ENCODE measurements around the gene TMEM86B. TPM values are rescaled to one million over a fixed set of nuclear protein-coding genes. Genes with fewer than 3 reads are reported as not detected.

Gene TMEM86B
- total RNA-seq, 1 donor from 2014 or later, result 6.7 TPM

DNA sequence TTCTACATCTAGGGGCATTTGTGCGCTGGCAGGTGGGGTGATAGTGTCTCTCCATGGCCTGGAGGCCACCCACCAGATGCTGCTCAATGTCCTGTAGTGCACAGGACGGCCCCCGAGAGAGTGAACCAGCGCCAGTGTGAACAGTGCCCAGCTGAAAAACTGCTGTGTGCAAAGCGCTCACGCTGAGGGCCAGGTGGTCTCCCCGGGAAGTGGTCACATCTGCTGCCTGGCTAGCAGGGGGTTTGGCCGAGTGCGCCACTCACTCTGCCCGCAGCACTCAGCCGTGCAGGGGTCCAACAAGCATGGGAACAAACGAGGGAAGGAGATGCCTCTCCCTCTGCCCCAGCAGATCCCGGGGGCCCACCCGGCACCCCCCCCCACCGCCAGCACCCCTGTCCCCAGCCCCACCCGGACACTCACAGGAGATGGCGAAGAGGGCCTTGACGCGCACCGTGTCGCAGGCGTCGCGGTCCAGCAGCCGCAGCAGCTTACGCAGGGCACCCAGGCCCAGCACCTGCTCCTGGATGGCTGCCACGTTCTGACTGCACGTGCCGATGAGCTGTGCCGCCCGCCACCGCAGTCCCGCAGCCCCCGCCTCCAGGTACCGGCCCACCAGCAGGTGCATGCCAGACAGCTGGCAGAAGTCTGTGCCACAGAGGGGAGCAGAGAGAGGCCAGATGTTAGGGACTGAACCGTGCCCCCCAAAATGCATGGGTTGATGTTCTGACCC lies 45.6 kb upstream of the TMEM86B start:
- no peak overlapping the region for H3K27ac Mint-ChIP-seq
- no peaks in the 10 kb centered on the region for H3K9me3 Mint-ChIP-seq
- H3K4me1 Mint-ChIP-seq, result peaks cover 2% of the 10 kb centered on the region
- TF ChIP-seq CTCF (IDR thresholded peaks at IDR 0.05; ENCODE audit: unreplicated experiment), result no peak
- no peaks in the 10 kb centered on the region for H3K27me3 Mint-ChIP-seq (ENCODE audit: low read depth)
- peaks cover 19% of the 10 kb centered on the region for H3K36me3 Mint-ChIP-seq
- no peak overlapping the region for H3K4me3 Mint-ChIP-seq
- no peak for DNase-seq (ENCODE audit: low spot score in 2 of 2, unreplicated experiment in 2 of 2)

GRCh38 chr19:55272142-55272541 lies 43.6 kb upstream of the TMEM86B start:
- no peaks in the 10 kb centered on the region for H3K4me1 Mint-ChIP-seq
- H3K27me3 Mint-ChIP-seq (ENCODE audit: low read depth), result no peaks in the 10 kb centered on the region
- no peak for TF ChIP-seq CTCF (IDR thresholded peaks at IDR 0.05; ENCODE audit: unreplicated experiment)
- H3K9me3 Mint-ChIP-seq, result no peaks in the 10 kb centered on the region
- no peak overlapping the region for H3K4me3 Mint-ChIP-seq
- H3K27ac Mint-ChIP-seq, result no peak overlapping the region
- H3K36me3 Mint-ChIP-seq, result peaks cover 19% of the 10 kb centered on the region
- DNase-seq (ENCODE audit: low spot score in 2 of 2, unreplicated experiment in 2 of 2), result no peak

DNA sequence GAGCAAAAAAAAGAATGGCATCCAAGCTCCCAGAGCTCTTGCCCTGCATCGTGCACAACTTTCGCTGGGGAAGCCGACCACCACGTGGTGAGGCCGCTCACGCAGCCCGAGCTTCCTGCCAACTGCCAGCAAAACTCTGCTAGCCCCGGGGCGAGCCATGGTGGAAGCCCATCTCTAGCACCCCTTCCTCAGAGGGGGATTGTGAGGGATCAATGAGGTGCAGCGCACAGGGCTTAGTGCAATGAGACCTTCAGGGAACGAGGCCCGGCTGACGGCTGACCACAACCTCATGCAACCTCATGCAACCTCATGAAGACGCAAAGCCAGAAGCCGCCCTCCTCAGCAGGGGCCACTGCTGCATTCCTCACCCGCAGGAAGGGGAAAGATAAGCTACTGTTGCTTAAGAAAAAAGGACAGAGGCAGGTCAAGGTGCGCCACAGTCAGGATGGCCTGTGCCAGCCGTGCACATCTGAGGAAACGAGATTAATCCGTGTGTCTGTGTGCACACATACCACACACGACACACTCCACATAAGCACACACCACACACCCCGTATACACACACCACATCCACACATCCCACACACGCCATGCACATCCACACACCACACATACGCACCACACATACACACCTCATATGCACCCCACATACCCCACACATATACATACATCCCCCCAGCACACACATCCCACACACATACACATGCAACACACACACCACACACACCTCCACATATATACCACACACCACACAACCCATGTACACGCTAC lies 41.8 kb upstream of the TMEM86B start:
- TF ChIP-seq CTCF (IDR thresholded peaks at IDR 0.05; ENCODE audit: unreplicated experiment), result no peak
- H3K4me1 Mint-ChIP-seq, result no peaks in the 10 kb centered on the region
- H3K27me3 Mint-ChIP-seq (ENCODE audit: low read depth), result no peaks in the 10 kb centered on the region
- H3K36me3 Mint-ChIP-seq, result peaks cover 21% of the 10 kb centered on the region
- peaks cover 8% of the 10 kb centered on the region for H3K9me3 Mint-ChIP-seq
- H3K4me3 Mint-ChIP-seq, result no peak overlapping the region
- no peak for DNase-seq (ENCODE audit: low spot score in 2 of 2, unreplicated experiment in 2 of 2)
- H3K27ac Mint-ChIP-seq, result no peak overlapping the region

GRCh38 chr19:55269299-55269698 lies 40.7 kb upstream of the TMEM86B start:
- H3K9me3 Mint-ChIP-seq, result peaks cover 8% of the 10 kb centered on the region
- DNase-seq (ENCODE audit: low spot score in 2 of 2, unreplicated experiment in 2 of 2), result no peak
- peaks cover 19% of the 10 kb centered on the region for H3K36me3 Mint-ChIP-seq
- H3K4me3 Mint-ChIP-seq, result no peak overlapping the region
- H3K4me1 Mint-ChIP-seq, result no peaks in the 10 kb centered on the region
- H3K27me3 Mint-ChIP-seq (ENCODE audit: low read depth), result no peaks in the 10 kb centered on the region
- H3K27ac Mint-ChIP-seq, result no peak overlapping the region
- no peak for TF ChIP-seq CTCF (IDR thresholded peaks at IDR 0.05; ENCODE audit: unreplicated experiment)

DNA sequence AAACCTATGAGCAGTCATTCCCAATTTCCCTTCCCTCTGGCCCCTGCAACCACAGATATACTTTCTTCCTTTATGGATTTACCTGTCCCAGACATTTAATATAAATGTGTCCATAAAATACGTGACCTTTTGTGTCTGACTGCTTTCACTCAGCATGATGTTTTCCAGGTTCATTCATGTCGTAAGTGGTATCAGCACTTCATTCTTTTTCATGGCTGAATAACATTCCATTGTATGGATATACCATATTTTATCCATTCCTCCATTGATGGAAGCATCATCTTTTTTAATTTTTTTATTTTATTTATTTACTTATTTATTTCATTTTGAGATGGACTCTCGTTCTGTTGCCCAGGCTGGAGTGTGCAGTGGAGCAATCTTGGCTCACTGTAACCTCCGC lies 38.3 kb upstream of the TMEM86B start:
- Mint-ChIP-seq H3K27ac (no peak overlapping the region), H3K4me1 (no peaks in the 10 kb centered on the region), H3K27me3 (ENCODE audit: low read depth) (no peaks in the 10 kb centered on the region), H3K4me3 (no peak overlapping the region), H3K9me3 (peaks cover 8% of the 10 kb centered on the region), H3K36me3 (peaks cover 11% of the 10 kb centered on the region)
- no peak for DNase-seq (ENCODE audit: low spot score in 2 of 2, unreplicated experiment in 2 of 2)
- no peak for TF ChIP-seq CTCF (IDR thresholded peaks at IDR 0.05; ENCODE audit: unreplicated experiment)
